HG03457 (cell line): ENCODE data around the gene SIN3B.

Experiments
- ATAC-seq: cut with Tn5 transposase; IDR thresholded peaks from one replicate; pipeline ENCODE4 v1.9.1; 2021; ENCODE audit warnings: moderate number of reproducible peaks; ENCODE audit not compliant: unreplicated experiment

SIN3B gene

DNA sequence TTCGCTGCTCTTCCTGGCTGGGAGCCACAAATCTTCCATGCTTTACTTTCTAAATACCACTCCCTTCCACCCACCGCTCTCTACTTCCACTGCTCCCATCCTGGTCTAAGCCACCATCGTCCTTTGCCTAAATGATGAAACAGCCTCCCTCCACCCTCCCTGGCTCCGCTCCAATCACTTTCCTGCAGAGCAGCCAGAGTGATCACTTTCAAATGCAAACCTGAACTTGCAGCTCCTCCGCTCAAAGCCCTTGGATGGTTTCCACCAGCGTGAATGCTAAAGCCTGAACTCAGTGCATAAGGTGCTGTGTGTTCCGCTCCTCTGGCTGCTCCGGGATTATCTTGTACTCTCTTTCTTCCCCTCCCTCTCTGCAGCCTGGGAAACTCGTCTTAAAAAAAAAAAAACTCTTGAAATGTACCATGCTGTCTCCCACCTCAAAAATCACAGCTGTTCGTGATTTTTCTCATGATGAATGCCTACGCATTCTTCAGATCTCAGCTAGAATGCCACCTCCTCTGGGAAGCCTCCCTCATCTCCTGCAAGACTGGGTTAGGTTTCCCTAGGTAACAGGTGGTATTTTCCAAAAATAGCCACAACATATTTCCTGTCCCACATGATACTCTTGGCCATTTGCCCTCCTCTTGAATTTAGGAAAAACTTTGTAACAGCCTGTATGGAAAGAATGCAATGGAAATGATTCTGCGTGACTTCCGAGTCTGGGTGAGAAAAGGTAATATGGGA, 3.7 kb upstream of the SIN3B start:
- no peak for ATAC-seq

DNA sequence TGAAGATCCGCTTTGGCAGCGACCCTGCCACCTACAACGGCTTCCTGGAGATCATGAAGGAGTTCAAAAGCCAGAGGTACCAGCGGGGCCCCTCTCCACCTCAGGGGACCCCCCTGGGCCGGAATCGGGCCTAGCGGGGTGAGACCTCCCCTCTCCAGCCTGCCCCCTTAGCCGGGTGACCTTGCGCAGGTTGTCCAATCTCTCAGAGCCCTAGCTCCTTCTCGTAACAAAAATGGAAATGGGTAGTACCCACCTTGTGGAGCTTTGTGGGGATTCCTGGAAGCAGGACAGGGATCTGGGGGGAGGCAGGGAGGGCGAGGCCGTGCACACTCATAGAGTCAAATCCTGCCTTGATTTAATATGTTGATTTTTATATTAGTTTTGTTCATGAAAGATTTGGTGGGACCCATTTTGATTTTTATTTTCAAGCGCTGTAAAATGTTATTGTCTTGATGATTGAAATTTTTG, 658 bp downstream of the SIN3B start:
- no peak for ATAC-seq

DNA sequence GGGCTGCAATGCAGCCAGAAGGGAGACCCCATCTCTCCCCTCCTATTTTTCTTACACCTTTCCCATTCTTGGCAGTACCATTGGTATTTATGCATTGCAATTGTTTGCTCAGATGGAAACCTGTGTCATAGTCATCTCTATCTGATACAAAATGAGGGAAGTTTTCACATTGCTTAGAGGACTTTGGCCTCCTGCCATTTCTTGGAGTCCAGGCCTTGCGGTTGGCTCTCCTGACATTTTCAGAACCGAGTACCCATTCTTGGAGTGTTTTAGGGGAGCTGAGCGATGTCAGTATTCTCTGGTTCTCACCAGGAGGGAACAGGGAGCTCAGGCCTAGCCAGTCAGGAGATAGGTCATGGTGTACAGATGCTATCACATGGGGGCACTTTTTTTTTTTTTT, 1.5 kb downstream of the SIN3B start:
- no peak for ATAC-seq

DNA sequence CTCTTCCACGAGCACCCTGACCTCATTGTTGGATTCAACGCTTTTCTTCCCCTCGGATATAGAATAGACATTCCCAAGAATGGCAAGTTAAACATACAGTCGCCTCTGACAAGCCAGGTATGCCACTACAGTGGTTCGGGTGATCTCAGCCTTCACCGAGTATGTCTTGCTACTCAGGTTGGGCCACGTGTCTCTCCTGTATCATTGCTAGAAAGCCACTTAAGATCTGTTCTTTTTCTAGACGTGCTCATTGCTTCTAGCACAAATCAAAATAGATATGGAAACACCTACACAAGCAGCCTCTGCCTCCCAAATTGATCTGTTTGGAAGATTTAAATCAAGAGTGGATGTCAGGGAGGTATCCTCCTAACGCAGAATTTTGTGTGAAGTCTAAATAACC, 2.3 kb downstream of the SIN3B start:
- ATAC-seq, result no peak

DNA sequence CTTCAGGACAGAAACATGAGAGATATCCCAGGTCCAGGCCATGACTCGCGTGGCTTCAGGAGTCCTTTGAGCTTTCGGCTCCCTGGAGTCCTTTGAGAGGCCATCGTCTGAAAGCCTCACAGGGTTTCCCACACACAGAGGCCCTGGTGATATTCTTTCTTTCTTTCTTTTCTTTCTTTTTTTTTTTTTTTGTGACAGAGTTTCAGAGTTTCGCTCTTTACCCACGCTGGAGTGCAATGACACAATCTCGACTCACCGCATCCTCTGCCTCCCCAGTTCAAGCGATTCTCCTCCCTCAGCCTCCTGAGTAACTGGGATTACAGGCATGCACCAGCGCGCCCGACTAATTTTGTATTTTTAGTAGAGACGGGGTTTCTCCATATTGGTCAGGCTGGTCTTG, 5.5 kb downstream of the SIN3B start:
- ATAC-seq, result no peak

DNA sequence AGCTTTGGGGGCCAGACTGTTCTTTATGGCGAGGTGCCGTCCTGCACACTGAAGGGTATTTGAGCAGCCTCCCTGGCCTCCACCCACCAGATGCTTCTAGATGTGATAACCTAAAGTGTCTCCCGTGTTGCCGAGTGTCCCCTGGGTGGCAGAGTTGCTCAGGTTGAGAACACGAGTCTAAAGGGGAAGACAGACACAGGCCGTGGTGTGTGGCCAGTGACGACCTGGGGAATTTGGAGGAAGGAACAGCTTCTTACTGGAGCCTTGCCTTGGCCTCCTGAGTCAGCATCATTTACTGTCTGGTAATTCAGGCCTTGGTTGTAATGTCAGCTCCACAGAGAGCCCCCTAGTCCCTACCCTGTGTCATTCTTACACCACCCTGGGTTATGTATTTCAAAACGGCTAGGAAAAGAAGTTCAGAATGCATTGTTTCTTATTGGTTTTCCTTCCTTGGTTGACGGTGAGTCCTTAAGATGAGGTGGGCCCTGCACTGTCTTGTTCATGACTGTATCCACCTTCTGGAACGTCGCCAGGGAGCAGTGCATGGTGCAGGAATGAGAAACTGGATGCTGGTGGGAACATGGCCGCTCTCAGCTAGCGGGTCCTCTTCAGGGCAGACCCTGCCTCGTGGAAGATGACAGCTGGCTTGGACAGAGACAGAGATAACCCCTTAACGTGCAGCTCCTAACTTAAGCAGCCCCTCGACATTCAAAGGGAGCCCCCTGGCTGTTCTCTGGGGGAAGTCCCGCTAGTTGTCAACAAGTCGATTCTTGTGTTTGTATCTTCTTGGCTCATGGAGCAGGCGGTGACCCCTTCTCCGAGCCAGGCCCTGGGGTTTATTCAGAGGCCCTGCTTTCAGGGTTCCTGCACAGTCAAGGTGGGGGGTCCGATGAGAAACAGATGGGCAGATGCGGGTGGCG, 7.2 kb downstream of the SIN3B start:
- no peak for ATAC-seq

DNA sequence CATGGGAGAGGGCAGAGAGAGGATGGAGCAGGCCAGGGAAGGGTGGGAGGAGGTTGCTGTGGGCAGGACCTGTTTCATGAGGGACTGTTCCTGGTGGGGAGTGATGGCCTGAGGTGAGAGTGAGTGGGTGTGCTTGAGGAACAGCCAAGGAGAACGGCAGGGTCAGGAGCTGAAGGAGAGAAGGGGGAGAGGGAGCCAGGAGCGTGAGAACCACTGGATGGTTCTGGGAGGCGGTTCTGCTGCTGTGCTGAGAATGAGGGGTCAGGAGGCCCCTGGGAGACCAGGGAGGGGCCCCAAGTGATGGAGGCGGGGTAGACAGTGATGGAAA, 7.8 kb downstream of the SIN3B start:
- ATAC-seq, result no peak

DNA sequence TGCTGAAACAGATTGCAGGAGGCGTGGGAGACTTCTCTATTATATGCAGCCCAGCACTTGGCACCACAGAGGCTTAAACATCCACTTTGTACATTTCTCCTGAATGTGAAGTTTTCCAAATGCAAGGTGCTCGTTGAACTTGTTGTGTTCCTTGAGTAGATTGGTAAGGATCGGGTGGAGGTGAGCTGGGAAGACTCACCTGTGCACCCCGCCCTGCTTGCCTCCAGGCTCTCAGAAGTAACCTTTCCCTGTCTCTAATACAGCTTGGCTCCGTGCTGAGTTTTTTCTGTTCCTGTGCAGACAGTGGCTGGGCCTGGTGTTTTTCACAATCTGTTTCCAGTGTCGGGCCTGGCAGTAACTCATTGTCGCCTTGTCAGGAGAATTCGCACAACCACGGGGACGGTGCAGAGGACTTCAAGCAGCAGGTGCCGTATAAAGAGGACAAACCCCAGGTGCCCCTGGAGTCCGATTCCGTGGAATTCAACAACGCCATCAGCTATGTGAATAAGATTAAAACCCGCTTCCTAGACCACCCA, 12.3 kb downstream of the SIN3B start:
- no peak for ATAC-seq

DNA sequence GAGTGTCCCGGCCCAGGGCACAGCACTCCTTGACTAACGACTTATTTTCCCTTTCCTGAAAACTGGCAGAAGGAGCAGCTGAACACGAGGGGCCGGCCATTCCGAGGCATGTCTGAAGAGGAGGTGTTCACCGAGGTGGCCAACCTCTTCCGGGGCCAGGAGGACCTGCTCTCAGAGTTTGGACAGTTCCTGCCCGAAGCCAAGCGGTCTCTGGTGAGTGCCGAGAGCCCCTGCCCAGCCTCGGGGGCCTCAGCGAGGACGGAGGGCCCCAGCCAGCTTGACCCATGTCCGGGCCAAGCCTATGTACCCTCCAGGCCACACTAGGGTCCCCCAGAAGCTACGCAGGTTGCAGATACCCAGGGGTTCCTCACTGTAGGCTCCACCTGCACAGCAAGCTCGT, 17.7 kb downstream of the SIN3B start:
- no peak for ATAC-seq

DNA sequence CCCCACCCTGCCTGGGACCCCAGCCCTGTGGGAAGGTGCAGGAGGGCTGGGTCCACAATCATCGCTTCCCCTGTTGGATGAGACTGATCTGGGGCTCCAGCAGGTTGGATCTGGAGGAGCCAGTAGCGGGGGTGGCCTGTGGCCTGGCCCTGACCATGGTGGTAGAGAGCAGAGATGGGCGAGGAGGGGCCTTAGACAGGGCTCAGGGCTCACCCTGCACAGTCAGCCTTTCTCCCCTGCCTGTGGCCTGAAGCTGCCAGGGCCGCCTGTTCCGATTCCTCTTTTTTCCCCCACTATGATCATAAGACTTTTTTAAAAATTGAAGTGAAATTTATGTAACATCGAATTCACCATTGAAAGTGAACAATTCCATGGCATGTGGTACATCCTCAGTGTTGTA, 18.2 kb downstream of the SIN3B start:
- no peak for ATAC-seq

DNA sequence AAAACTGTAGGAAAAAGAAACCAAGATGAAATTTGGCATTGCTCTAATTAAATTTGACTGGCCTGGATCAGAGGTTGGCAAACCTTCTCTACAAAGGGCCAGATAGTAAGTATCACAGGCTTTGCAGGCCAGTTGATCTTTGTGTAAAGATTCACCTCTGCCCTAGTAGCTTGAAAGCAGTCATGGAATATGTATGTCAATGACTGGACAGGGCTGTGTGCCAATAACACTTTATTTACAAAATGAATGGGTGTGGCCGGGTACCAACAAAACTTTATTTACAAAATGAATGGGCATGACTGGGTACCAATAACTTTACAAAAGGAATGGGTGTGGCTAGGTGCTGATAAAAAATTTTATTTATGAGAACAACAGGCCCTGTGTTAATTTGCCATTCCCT, 20.0 kb downstream of the SIN3B start:
- ATAC-seq, result no peak

DNA sequence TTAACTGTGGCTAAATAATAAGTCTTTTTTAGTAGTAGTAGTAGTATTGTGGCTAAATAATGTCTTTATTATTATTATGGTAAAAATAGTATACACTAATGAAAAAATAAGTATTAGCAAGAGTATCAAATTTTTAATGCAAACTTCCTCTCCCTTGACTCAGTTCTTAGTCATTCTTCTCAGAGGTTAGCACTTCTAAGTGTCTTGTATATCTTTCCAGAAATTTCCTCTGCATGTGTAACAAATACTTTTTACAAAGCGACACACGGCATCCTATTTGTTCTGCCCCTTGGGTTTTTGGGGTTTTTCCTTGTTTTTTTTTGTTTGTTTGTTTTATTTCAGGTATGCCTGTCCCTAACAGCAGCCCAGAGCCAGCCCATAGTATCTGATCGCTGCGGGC, 20.9 kb downstream of the SIN3B start:
- no peak for ATAC-seq

DNA sequence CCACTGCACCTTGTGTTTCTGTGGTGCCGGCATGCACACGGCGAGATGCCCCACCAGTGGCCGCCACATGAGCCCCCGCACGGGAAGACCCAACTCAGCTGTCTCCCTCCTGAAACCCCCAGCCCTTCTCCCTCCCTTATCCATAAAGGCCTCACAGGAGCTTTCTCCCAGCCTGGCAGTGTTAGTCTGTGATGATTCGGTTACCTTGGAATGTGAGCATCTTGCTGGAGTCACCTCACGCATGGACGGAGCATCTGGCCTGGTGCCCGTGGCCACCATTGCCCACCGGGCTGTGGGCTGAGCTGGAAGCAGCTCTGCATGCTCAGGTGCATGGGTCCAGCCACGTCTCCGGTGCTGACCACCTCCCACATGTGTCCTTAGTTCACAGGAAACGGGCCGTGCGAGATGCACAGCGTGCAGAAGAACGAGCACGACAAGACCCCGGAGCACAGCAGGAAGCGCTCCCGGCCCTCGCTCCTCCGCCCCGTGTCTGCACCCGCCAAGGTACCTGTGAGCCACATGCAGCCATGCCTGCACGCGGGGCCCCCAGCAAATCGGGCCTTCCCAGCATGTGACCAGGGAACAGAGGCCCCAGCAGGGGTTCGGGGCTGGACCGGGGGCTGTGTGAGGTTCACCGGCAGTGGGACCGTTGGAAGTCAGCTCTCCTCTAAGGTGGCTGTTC, 22.0 kb downstream of the SIN3B start:
- no peak for ATAC-seq

DNA sequence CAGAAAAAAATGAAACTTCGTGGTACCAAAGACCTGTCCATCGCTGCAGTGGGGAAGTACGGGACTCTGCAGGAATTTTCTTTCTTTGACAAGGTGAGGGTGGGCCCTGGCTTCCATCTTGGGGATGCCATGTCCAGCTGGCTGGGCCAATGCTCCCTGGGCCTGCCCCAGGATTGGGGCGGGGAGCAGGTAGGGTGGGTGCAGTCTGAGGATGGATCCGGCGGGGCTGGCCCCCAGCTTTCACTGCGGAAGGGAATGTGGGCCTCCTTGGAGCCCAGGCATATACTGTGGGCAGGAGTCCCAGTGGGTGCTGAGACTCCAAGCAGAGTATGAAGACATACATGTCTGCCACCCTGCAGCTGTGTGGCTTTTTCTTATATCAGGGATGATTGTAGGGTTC, 23.9 kb downstream of the SIN3B start:
- no peak for ATAC-seq

DNA sequence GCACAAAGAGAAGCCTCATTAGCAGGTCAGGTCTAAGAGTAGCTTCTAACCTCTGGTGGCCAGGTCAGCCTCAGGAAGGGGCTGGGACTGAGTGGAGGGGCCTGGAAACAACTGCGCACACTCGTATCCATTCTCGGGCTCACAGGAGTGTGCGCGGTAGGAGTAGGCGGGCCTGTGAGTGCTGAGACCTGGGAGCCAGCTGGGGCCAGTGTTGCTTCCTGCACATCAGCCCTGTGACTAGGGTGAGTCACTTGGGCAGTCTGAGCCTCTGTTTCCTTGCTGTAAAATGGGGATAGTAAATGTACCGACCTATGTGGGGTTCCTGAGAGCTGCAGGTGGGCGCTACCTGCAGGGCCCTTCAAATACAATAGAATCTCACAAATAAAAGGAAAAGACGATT, 26.9 kb downstream of the SIN3B start:
- no peak for ATAC-seq

DNA sequence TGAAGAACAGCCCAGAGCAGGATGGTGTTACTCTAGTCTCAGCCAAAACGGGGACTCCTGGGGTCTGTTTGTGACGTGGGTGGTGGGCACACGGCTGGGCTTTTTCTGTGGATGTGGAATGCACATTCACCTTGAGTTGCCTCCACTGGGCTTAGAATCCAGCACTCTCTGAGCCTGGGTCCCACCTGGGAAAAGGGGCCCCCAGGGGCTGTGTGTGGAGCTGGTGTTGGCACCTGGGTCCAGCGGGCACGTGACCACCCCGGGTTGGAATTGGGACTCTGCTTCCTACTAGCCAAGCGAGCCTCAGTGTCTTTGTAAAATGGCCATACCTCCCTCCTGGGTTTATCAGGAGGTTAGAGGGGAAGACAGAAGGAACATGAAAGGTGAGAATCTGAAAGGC, 30.4 kb downstream of the SIN3B start:
- ATAC-seq, result no peak

DNA sequence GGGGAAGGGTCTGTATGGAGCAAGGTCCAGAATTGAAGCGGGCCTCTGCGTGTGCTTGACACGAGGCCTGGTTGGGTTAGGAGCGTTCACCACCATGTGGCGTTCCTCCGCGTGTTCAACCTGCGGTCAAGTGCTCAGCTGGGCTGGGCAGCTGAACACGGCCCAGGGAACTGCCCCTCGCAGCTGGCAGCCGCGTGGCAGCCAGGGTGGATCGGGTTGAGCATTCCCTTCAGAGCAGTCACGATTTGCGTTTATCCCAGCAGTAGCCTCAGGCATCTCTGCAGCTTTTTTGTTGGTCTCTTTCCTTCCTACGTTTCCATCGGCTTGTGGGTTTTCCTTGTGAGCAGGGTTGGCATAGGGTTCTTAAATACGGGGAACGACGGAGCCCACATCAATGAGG, 30.9 kb downstream of the SIN3B start:
- no peak for ATAC-seq

DNA sequence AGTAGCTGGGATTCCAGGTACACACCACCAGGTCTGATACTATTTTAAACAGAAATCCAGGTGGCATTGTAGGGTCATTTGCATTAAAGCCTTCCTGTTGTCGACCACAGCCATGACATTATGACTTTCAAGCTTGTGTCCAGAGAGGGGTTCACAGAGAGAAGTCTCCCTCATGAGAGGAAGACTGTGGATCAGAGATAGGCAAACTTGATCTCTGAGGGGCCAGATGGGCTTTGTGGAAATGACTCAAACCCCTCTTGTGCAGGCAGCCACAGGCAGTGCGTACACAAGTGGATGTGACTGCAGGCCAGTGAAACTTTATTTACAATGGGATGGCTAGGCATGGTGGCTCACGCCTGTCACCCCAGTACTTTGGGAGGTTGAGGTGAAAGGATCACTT, 31.8 kb downstream of the SIN3B start:
- ATAC-seq, result no peak

DNA sequence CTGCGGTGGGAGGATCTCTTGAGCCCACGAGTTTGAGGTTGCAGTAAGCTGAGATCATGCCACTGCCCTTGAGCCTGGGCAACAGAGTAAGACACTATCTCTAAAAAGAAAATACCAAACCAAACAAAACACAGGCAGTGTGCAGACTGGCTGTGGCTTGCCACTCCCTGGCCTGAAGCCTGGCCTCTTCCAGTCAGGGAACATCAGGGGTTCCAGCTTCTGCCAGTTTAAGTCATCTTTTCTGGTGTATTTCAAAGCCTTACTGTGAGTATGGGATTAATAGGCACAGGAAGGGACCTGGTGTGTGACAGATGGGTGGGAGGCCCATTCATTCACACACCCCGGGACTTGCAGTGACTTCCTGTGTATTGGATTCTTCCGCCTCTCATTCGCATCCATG, 32.6 kb downstream of the SIN3B start:
- no peak for ATAC-seq

DNA sequence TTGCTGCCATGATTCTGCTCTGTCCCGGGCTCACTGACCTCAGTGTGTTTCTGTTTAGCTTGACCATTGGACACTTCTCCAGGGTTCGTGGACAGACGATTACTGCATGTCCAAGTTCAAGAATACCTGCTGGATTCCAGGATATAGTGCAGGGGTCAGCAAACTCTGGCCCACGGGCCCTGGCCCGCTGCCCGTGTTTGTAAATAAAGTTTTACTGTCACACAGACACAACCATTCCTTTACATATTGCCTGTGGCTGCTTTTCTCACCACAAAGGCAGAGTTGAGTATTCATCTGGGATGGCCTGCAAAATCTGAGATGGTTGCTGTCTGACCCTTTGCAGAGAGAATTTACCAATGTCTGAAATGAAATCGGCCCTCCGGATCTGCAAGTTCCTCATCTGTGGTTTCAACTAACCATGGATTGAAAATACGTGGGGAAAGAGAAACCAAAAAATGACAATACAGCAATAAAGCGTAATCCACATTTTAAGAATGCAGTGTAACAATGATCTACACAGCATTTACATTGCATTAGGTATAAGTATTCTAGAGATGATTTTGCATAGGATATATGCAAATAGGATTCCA, 33.7 kb downstream of the SIN3B start:
- no peak for ATAC-seq

DNA sequence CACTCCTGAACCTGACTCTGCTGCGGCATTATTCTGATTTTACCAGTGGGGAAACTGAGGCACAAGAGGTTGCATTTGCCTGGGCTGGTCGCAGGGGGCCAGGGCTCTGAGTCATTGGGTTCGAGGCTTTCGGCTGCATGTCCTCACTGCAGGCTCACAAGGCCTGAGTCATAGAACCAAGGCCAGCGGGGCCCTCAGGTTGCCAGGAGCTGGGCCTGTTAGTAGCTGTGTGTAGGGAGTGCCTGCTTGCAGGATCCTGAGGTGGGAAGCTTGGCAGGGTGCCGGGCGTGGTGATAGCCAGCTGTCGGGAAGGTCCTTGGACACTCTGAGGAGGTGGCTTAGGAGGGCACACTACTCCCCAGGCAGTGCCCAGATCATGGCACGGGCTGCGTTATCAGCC, 38.0 kb downstream of the SIN3B start:
- no peak for ATAC-seq
